Dermis microvascular lymphatic vessel endothelial cell (primary cell): ENCODE results near the gene DIO1. TPM values are rescaled to one million over a fixed set of nuclear protein-coding genes. Genes with fewer than 3 reads are reported as not detected.

Source experiments
- DNase-seq, 2 donors: peaks; one replicate each; pipeline versions ENCODE4 v3.0.0 to v3.0.0-alpha.2; 2010; ENCODE audit warnings: low read depth in 2 of 2
- total RNA-seq: library from RNA; depleted of rRNA; stranded (reverse); fragments of >200 nt; gene quantifications from 2 replicates; pipeline ENCODE4 v1.2.1, GENCODE V29; 2014

Gene DIO1
- total RNA-seq, 1 donor from 2014 or later, result not detected

GRCh38 chr1:53942127-53942957 lies 48.4 kb downstream of the DIO1 start:
- DNase-seq, result no peak

GRCh38 chr1:53943090-53943489 lies 49.1 kb downstream of the DIO1 start:
- DNase-seq, result no peak

- no peak for DNase-seq
Observed at GRCh38 chr1:53943490-53944043, 49.6 kb downstream of the DIO1 start.

- DNase-seq, result peak in 1 of 2 donors; percentile 12
Observed at GRCh38 chr1:53944469-53945182, 50.6 kb downstream of the DIO1 start.

GRCh38 chr1:53945183-53945432 lies 51.1 kb downstream of the DIO1 start:
- no peak for DNase-seq

GRCh38 chr1:53945433-53946251 lies 51.7 kb downstream of the DIO1 start, which contains the start of gene IFT25:
IFT25 (minus strand) TSS chr1:53945699; CDS start chr1:53940082, 5,617 bp downstream.
- DNase-seq, result peak; percentile 78 to 96

- peak in 1 of 2 donors; percentile 86 for DNase-seq
Observed at GRCh38 chr1:53946252-53947171, 52.5 kb downstream of the DIO1 start, which contains the start of gene LRRC42. LRRC42 (plus strand) TSS chr1:53946350; CDS start chr1:53952000, 5,650 bp downstream.

- DNase-seq, result no peak
Observed at GRCh38 chr1:53947172-53947907, 53.4 kb downstream of the DIO1 start.

- no peak for DNase-seq
Observed at GRCh38 chr1:53948291-53948690, 54.3 kb downstream of the DIO1 start.

GRCh38 chr1:53949023-53949990 lies 55.3 kb downstream of the DIO1 start:
- peak; percentile 27 to 60 for DNase-seq

GRCh38 chr1:53951697-53952096 lies 57.7 kb downstream of the DIO1 start:
- no peak for DNase-seq

- DNase-seq, result no peak
Observed at GRCh38 chr1:53954128-53954527, 60.1 kb downstream of the DIO1 start.

- DNase-seq, result no peak
Observed at GRCh38 chr1:53956308-53957168, 62.6 kb downstream of the DIO1 start.

GRCh38 chr1:53957194-53957818 lies 63.3 kb downstream of the DIO1 start:
- DNase-seq, result peak in 1 of 2 donors; percentile 29

GRCh38 chr1:53959664-53960250 lies 65.8 kb downstream of the DIO1 start:
- peak in 1 of 2 donors; percentile 24 for DNase-seq
